RWPE2 (cell line): Measurements from ENCODE around the gene IL23A.

Experiments used
- ATAC-seq: fragments of 200-7000 bp; cut with Tn5 transposase; 3 replicates; pipeline ENCODE4 v1.9.1; 2021; ENCODE audit warnings: low read depth
- DNase-seq: peaks from one replicate; pipeline ENCODE4 v3.0.0-alpha.2; 2020; ENCODE audit warnings: low spot score
- H3K27ac ChIP-seq: fragments of 450-650 bp; 2 replicates; pipeline ENCODE4 v1.5.1; 2017; ENCODE audit warnings: mild to moderate bottlenecking; ENCODE audit not compliant: poor library complexity, severe bottlenecking
- H3K27me3 ChIP-seq: fragments of 250-450 bp; sonication (Bioruptor Pico); 2 replicates; pipeline ENCODE4 v1.5.1; 2021; ENCODE audit warnings: mild to moderate bottlenecking, moderate library complexity; ENCODE audit not compliant: insufficient read depth, poor library complexity, severe bottlenecking
- H3K36me3 ChIP-seq: fragments of 250-450 bp; sonication (Bioruptor Pico); 2 replicates; pipeline ENCODE4 v1.5.1; 2020; ENCODE audit warnings: low read depth, mild to moderate bottlenecking, moderate library complexity
- H3K4me1 ChIP-seq: fragments of 250-450 bp; sonication (Bioruptor Pico); 2 replicates; pipeline ENCODE4 v1.5.1; 2021; ENCODE audit warnings: mild to moderate bottlenecking, moderate library complexity; ENCODE audit not compliant: insufficient read depth, poor library complexity, severe bottlenecking
- H3K4me3 ChIP-seq: fragments of 250-450 bp; sonication (Bioruptor Pico); 2 replicates; pipeline ENCODE4 v1.5.1; 2021; ENCODE audit warnings: mild to moderate bottlenecking, moderate library complexity; ENCODE audit not compliant: severe bottlenecking
- H3K9me3 ChIP-seq: fragments of 250-450 bp; sonication (Bioruptor Pico); 2 replicates; pipeline ENCODE4 v1.5.1; 2021; ENCODE audit warnings: mild to moderate bottlenecking, moderate library complexity; ENCODE audit not compliant: severe bottlenecking
- CTCF ChIP-seq: fragments of 450-650 bp; IDR thresholded peaks from one replicate; pipeline ENCODE4 v1.5.1; 2017; ENCODE audit warnings: mild to moderate bottlenecking, moderate library complexity; ENCODE audit not compliant: poor library complexity, severe bottlenecking

Gene IL23A

DNA sequence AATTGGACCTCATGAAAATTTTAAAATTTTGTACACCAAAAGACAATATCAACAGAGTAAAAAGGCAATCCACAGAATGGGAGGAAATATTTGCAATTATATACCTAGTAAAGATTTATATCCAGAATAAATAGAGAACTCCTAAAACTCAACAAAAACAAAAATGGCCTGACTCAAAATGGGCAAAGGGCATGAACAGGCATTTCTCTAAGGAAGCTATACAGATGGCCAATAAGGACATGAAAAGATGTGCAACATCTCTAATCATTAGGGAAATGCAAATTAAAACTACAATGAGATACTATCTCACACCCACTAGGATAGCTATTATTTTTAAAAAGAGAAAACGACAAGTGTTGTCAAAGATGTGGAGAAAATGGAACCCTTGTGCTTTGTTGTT lies 34.8 kb downstream of the IL23A start:
- H3K4me3 ChIP-seq, result no peak overlapping the region
- no peak overlapping the region for H3K27ac ChIP-seq
- H3K9me3 ChIP-seq, result no peaks in the 10 kb centered on the region
- no peak for ATAC-seq
- H3K36me3 ChIP-seq, result no peaks in the 10 kb centered on the region
- no peak for TF ChIP-seq CTCF
- no peaks in the 10 kb centered on the region for H3K27me3 ChIP-seq
- H3K4me1 ChIP-seq, result no peaks in the 10 kb centered on the region
- no peak for DNase-seq

GRCh38 chr12:56374726-56375597 lies 36.3 kb downstream of the IL23A start:
- Histone ChIP-seq H3K27me3 (no peaks in the 10 kb centered on the region), H3K9me3 (no peaks in the 10 kb centered on the region), H3K27ac (no peak overlapping the region), H3K4me1 (no peaks in the 10 kb centered on the region), H3K4me3 (no peak overlapping the region), H3K36me3 (no peaks in the 10 kb centered on the region)
- ATAC-seq (no peak), DNase-seq (no peak)
- no peak for TF ChIP-seq CTCF

GRCh38 chr12:56375598-56376434 lies 37.1 kb downstream of the IL23A start:
- TF ChIP-seq CTCF, result no peak
- Histone ChIP-seq H3K27ac (no peak overlapping the region), H3K27me3 (no peaks in the 10 kb centered on the region), H3K4me1 (no peaks in the 10 kb centered on the region), H3K4me3 (no peak overlapping the region), H3K9me3 (no peaks in the 10 kb centered on the region), H3K36me3 (no peaks in the 10 kb centered on the region)
- DNase-seq (no peak), ATAC-seq (no peak)

GRCh38 chr12:56377310-56377988 lies 38.8 kb downstream of the IL23A start:
- Histone ChIP-seq H3K4me1 (no peaks in the 10 kb centered on the region), H3K4me3 (no peak overlapping the region), H3K27ac (no peak overlapping the region), H3K27me3 (no peaks in the 10 kb centered on the region), H3K9me3 (no peaks in the 10 kb centered on the region), H3K36me3 (no peaks in the 10 kb centered on the region)
- ATAC-seq (peak; percentile 71; the same call in 2 of the 3 replicates), DNase-seq (no peak)
- TF ChIP-seq CTCF, result peak; percentile 31
